Measurements from ENCODE around the gene DLAT.

Gene DLAT

DNA sequence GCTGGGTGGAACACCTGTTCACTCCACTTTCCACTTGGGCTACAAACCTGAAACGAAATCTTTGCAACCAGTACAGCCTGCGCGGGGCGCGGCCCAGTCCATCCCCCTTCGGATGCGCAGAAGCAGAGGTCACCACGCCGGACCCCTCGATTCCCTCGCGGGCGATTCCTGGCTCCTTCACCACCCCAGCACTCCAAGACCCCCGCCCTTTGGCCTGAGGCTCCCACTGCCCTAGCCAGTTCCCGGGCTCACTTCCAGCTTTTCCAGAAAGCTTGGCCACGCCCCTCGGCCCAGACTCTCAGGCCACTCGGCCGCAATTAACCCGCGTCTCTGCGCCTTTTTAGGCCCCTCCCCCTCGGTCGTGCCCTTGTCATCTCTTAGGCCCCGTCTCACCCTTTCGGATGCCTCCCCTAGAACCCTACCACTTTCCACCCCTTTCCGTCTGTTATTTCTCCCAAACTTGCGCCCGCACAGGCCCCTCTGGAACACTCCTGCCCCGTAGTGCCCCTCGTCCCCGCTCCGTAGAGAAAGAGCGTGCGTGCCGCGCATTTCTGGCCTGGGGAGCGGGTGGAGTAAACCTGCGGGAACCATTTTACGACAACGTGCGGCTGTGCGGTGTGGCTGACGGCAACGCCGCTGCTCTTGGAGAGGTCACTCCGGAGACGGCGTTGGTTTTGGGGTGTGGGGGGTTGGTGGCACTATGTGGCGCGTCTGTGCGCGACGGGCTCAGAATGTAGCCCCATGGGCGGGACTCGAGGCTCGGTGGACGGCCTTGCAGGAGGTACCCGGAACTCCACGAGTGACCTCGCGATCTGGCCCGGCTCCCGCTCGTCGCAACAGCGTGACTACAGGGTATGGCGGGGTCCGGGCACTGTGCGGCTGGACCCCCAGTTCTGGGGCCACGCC, at the start of gene DLAT:
DLAT (plus strand) TSS at position 636 of the 906 bp plus-strand sequence; CDS start at position 701, 65 bp downstream.
- DNase-seq, result peak; percentile 85

DNA sequence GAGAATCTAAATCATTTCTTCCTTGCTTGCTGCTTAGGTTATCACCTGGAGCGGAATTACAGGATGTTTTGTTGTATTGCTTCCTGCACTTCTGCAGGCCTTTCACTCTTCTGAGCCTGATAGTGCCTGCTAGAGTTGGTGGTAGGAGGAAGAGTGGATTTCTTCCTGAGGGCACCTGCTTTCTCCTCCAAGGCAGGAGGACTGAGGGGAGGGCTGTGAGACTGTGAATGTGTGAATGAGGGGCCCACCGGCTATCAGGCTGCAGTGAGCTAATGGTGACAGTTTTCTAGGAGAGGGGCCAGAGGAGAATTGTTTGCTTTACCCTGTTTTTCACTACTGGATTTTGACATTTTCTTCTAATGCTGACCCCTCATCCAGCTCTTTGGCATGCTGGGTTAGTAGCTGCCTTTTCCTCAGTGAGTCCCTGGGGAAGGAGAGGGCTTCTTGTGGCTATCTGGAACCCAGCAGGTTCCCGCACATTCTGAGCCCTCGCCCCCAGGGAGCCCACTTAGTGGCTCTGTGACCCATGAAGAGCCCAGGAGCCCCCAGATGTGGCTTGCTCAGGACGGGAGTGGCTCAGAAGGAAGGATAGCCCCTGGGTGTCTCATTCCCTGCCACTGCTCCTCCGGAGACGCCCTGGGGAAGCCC, 49.0 kb upstream of the DLAT start:
- DNase-seq, result no peak

DNA sequence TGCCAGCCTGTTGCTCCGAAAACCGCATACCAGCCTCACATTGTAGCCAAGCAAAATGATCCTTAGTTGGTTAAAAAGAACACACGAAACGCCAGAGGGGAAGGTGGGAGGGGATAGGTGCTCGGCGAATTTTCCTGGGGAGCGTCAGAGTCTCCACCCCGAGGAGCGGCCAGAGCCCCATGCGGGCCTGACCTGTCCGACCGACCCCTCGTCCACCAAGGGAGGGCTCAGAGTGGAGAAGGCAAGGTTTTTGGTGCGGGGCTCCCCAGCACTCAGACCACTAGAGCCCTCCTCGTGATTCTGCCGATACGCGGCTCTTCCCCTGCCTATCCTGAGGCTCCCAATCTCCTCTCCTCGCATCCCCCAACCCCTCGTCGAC, 48.5 kb upstream of the DLAT start:
- no peak for DNase-seq

- DNase-seq, result peak; percentile 38
Observed at GRCh38 chr11:111977146-111978027, 47.8 kb upstream of the DLAT start.

GRCh38 chr11:111978028-111978771, 47.0 kb upstream of the DLAT start:
- peak; percentile 76 for DNase-seq

GRCh38 chr11:111980062-111980461, 45.1 kb upstream of the DLAT start:
- no peak for DNase-seq

- DNase-seq, result no peak
Observed at GRCh38 chr11:111981270-111981669, 43.9 kb upstream of the DLAT start.

GRCh38 chr11:111982019-111982464, 43.2 kb upstream of the DLAT start:
- peak; percentile 32 for DNase-seq

DNA sequence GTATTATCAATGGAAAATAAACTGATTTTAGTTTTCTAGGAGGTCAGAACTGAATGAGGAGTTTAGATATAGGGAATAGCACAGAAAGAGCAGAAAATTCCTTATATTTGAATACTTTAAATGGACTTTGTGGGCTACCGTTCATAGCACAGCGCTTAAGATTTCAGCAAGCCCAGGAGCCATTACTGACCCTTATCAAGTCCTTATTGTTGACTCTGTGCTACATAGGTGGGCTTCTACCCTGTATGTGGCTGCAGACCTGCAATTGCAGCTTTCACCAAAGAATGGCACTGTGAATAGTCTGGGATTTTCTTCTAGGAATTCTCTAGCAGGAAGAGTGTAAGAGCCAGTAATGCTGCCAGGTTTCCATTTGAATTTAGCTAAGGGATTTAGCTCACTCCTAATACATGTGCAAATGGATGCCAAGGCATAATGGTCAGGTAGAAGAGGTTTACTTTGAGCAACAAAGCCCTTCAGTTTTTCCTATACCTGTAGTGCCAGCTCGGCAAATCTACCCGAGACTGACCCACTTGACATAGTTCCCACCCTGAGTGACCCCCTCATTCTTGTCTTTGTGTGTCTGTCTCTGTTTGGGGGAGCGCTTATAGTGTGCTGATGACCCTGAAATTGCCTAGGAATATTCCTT, 42.5 kb upstream of the DLAT start:
- DNase-seq, result no peak

DNA sequence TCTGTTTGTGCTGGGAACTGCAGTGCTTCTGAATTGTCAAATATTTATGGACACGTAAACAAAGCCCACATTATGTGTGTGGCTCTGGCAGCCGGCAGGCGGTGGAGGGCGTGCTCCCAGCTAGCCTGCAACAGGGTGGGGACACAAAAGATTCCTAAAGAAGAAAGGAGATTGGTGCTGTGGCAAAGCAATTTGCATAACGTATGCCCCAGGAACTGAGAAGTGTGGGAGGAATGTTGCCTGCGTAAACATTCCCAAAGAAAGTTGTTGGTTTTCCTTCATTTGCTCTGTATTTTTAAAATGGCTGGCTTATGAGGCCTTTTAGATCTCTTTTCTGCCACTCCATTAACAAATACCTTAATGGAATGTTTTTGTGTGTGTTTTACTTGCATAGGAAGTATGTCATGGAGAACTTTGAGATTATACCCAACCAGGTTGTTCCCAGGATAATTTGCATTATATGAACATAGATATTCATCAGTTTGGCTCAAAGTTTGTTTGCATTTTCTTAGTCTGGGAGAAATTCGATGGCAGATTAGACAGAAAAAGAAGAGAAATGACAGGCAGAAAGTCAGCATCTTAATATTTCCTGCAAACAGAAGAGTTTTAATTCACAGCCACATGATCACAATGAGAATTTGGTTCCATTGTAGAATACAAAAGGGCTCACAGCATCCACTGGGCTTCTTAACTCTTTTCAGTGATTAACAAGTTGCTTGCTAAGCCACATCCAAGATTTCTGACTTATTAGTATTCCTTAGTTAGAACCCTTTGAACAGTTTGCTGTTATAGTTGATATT, 41.8 kb upstream of the DLAT start:
- DNase-seq, result no peak

GRCh38 chr11:111986589-111986988, 38.6 kb upstream of the DLAT start:
- no peak for DNase-seq

DNA sequence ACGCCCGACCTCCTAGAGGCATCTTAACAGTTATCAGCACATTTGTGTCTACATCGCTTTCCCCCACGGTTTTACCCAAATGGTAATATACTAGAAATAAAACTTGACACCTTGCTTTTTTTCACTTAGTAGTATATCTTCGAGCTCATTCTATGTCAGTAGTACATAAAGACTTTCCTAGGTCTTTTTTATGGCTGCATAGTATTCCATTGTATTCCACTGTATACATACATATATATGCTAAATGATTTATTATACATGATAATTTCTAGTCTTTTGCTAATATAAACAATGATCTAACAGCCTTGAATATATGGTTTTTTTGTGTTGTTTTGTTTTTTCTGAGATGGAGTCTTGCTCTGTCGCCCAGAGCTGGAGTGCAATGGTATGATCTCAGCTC, 34.8 kb upstream of the DLAT start:
- DNase-seq, result no peak

GRCh38 chr11:111992206-111992855, 32.9 kb upstream of the DLAT start:
- DNase-seq, result no peak

DNA sequence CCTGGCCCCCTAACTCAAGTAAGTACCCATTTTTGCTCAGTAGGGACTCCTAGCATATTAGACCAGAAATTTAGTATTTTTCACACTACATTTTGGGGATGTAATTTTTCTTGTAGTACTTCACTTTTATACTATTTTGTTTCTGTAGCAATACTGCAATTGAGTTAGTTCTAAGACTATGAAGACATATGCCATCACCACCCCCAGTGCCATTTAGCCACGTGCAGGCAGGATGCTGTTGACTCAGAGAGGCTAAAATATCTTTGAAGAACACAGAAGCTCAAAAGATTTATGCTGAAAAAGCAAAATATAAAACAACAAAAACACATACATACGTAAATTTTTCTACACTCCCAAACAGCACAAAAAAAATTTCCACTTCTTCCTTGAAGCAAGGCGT, 29.1 kb upstream of the DLAT start:
- no peak for DNase-seq

- DNase-seq, result peak; percentile 55
Observed at GRCh38 chr11:111996669-111997068, 28.5 kb upstream of the DLAT start.

GRCh38 chr11:111999111-111999510, 26.1 kb upstream of the DLAT start:
- DNase-seq, result no peak

GRCh38 chr11:112000703-112001102, 24.5 kb upstream of the DLAT start:
- DNase-seq, result no peak

DNA sequence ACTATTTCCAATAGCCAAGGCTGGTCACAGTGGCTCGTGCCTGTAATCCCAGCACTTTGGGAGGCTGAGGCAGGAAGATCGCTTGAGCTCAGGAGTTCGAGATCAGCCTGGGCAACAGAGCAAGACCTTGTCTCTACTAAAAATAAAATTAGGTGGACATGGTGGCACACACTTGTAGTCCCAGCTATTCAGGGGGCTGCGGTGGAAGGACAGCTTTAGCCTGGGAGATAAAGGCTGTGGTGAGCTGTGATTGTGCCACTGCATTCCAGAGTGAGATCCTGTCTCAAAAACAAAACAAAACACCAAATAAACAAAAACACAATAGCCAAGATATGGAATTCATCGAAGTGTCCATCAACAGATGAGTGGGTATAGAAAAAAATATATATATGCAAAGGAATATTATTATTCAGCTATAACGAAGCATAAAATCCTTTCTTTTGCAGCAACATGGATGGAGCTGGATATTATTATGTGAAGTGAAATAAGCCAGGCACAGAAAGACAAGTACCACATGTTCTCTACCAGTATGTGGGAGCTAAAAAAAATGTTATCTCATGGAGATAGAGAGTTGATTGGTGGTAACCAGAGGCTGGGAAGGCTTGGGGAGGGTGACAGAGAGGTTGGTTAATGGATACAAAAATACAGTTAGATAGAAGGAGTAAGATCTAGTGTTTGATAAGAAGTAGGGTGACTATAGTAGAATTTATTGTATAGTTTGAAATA, 22.6 kb upstream of the DLAT start:
- no peak for DNase-seq

- peak; percentile 2 for DNase-seq
Observed at GRCh38 chr11:112004389-112004788, 20.8 kb upstream of the DLAT start.

Measured in fibroblast of skin of right biceps (primary cell).